GM15510 (cell line): ENCODE results near the gene MTFMT.

ENCODE experiments used
- POLR2A ChIP-seq: IDR thresholded peaks from 3 replicates; pipeline ENCODE4 v1.6.1; 2011; ENCODE audit warnings: borderline replicate concordance; ENCODE audit not compliant: insufficient read length; ENCODE audit errors: extremely low read depth

The MTFMT gene

GRCh38 chr15:65062726-65063125 is 33.3 kb upstream of the MTFMT start:
- no peak for TF ChIP-seq POLR2A

GRCh38 chr15:65062061-65062460 is 32.6 kb upstream of the MTFMT start:
- no peak for TF ChIP-seq POLR2A

GRCh38 chr15:65060641-65061397 is 31.4 kb upstream of the MTFMT start:
- no peak for TF ChIP-seq POLR2A

- TF ChIP-seq POLR2A, result no peak
Measured at GRCh38 chr15:65059931-65060596, 30.6 kb upstream of the MTFMT start.

- TF ChIP-seq POLR2A, result no peak
Measured at GRCh38 chr15:65059369-65059750, 29.9 kb upstream of the MTFMT start.

- TF ChIP-seq POLR2A, result no peak
Measured at GRCh38 chr15:65058394-65059368, 29.2 kb upstream of the MTFMT start.

GRCh38 chr15:65057549-65057940 is 28.1 kb upstream of the MTFMT start:
- TF ChIP-seq POLR2A, result no peak

GRCh38 chr15:65056868-65057548 is 27.6 kb upstream of the MTFMT start:
- TF ChIP-seq POLR2A, result no peak

GRCh38 chr15:65056106-65056505 is 26.7 kb upstream of the MTFMT start:
- TF ChIP-seq POLR2A, result no peak

GRCh38 chr15:65055201-65055870 is 25.9 kb upstream of the MTFMT start:
- TF ChIP-seq POLR2A, result no peak

- no peak for TF ChIP-seq POLR2A
Measured at GRCh38 chr15:65054333-65055200, 25.1 kb upstream of the MTFMT start.

GRCh38 chr15:65052956-65053355 is 23.5 kb upstream of the MTFMT start:
- TF ChIP-seq POLR2A, result no peak

GRCh38 chr15:65051266-65051665 is 21.8 kb upstream of the MTFMT start:
- no peak for TF ChIP-seq POLR2A
